ENCODE results near the gene CDHR5.

DNA sequence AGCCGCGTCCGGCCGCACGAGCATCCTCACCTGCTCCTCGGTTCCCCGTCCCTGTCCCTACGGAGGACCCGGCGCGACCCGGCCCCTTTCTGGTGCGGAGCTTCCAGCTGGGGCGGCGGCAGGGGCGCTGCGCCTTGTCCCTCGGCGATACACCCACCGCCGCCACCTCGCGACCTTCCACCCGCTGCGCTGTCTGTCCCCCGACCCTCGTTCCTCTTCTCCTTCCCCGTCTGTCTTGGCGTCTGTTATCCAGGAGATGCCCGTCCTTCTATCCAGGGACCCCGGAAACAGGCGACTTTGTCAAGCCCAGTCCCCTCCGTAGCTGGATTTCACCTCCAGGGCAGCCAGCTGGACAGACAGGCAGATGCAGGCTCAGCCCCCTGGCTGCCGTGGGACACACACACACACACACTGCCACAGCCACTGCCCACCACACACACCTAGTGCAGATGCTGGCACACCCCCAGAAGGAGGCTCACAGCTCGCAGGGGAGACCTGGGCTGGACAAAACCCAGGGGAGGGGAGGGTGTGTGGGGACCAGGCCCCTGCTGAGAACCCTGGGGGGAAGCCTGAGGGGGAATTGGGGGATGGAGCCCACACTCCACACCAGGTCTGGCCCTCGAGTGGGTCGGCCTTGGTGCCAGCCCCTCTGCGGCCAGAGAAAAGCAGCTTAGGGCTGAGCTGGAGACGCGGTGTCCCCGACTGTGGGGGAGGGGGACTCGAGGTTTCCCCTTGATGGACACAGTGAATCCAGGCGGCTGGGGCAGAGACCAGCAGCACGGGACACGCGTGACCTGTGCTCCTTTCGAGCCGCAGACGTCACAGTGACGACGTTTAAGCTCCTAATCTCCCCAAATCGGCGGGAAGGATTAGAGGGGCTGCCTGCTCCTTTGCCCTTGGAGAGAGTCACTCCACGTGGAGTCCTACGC is 13.1 kb upstream of the CDHR5 start:
- TF ChIP-seq POLR2AphosphoS5 (IDR thresholded peaks at IDR 0.05; ENCODE audit: low read depth, low read length), result no peak
- TF ChIP-seq POLR2A (IDR thresholded peaks at IDR 0.05; ENCODE audit: low read depth, low read length), result no peak
